Panc1 (cell line): ENCODE results near the gene SPECC1. TPM values are rescaled to one million over a fixed set of nuclear protein-coding genes. Genes with fewer than 3 reads are reported as not detected.
A peak's percentile ranks its signal among the peaks of the same experiment; 100 is the strongest.

ENCODE experiments used
- ATAC-seq: fragments of 200-7000 bp; cut with Tn5 transposase; 2 replicates; pipeline ENCODE4 v1.9.1; 2020; ENCODE audit warnings: mild to moderate bottlenecking, moderate library complexity
- BruUV-seq: library from RNA; stranded (reverse); fragments of 400-500 nt; replicated peaks from 2 replicates; lab custom pipeline; 2021; lab: Mats Ljungman, UMichigan
- CTCF ChIA-PET: fragments of 300-600 bp; sonication (Branson Sonifier 250); formaldehyde crosslinking; loops from one replicate; lab custom pipeline; 2022; ENCODE audit warnings: antibody characterized with exemption; lab: Charles Lee
- POLR2A ChIA-PET: fragments of 300-600 bp; sonication (Branson Sonifier 250); formaldehyde crosslinking; loops from one replicate; lab custom pipeline; 2022; ENCODE audit warnings: antibody characterized with exemption; lab: Charles Lee
- DNase-seq: peaks from one replicate; pipeline ENCODE4 v3.0.0-alpha.2; 2010; ENCODE audit warnings: low read depth, low spot score
- H3K27ac ChIP-seq: 2 replicates; pipeline ENCODE4 v1.5.1; 2011; ENCODE audit warnings: mild to moderate bottlenecking, low read length, inconsistent platforms
- H3K27me3 ChIP-seq: fragments of 200-500 bp; sonication (Bioruptor generic); 2 replicates; pipeline ENCODE4 v1.6.0; 2014; ENCODE audit warnings: low read length, inconsistent platforms; ENCODE audit not compliant: control insufficient read depth, insufficient read depth
- H3K36me3 ChIP-seq: fragments of 200-500 bp; sonication (Bioruptor generic); 2 replicates; pipeline ENCODE4 v1.5.1; 2014; ENCODE audit warnings: inconsistent platforms, mild to moderate bottlenecking, low read length, moderate library complexity; ENCODE audit not compliant: control insufficient read depth, insufficient read depth
- H3K4me1 ChIP-seq: 2 replicates; pipeline ENCODE4 v1.5.1; 2011; ENCODE audit warnings: inconsistent platforms, mild to moderate bottlenecking, low read length, moderate library complexity; ENCODE audit not compliant: control insufficient read depth, insufficient read depth
- H3K4me3 ChIP-seq, 2 experiments: 2 replicates each; pipeline ENCODE4 v1.5.1; 2011 to 2012; ENCODE audit warnings: low read depth in 2 of 2, low read length in 2 of 2, mild to moderate bottlenecking in 2 of 2, inconsistent platforms in 1 of 2, moderate library complexity in 1 of 2
- H3K9me3 ChIP-seq: fragments of 200-500 bp; sonication (Bioruptor generic); 2 replicates; pipeline ENCODE4 v1.5.1; 2014; ENCODE audit warnings: low read depth, mild to moderate bottlenecking, inconsistent platforms, low read length, moderate library complexity; ENCODE audit not compliant: control insufficient read depth, insufficient read depth
- POLR2AphosphoS5 ChIP-seq: IDR thresholded peaks from 2 replicates; pipeline ENCODE4 v1.6.1; 2012; ENCODE audit warnings: mild to moderate bottlenecking, low read depth, low read length, moderate library complexity
- REST ChIP-seq, 2 experiments: IDR thresholded peaks; 2 replicates each; pipeline ENCODE4 v1.6.1; 2011 to 2012; ENCODE audit warnings: low read depth in 2 of 2, control low read depth in 1 of 2, low read length in 1 of 2, mild to moderate bottlenecking in 1 of 2, moderate library complexity in 1 of 2; ENCODE audit not compliant: insufficient read depth in 1 of 2
- SIN3A ChIP-seq: IDR thresholded peaks from 2 replicates; pipeline ENCODE4 v1.6.1; 2012; ENCODE audit warnings: low read depth, mild to moderate bottlenecking, low read length, moderate library complexity, borderline replicate concordance; ENCODE audit not compliant: insufficient read depth
- TCF7L2 ChIP-seq: IDR thresholded peaks from 2 replicates; pipeline ENCODE4 v1.6.1; 2011; ENCODE audit warnings: mild to moderate bottlenecking, low read depth, low read length, inconsistent platforms
- in situ Hi-C: cut with HindIII; loops from 2 replicates; pipeline ENCODE4 v1.10.0; 2016; ENCODE audit warnings: low sequenced_read_pairs, low pct_unique_long_range_greater_than_20kb
- intact Hi-C: fragments of 100-400 bp; cut with micrococcal nuclease; formaldehyde crosslinking; loops from one replicate; pipeline ENCODE4 v1.10.0; 2022; ENCODE audit not compliant: unreplicated experiment
- total RNA-seq: library from RNA; stranded (reverse); gene quantifications from one replicate; pipeline ENCODE4 v1.2.1, GENCODE V29; 2021; ENCODE audit not compliant: unreplicated experiment
- TF ChIP-seq, protein P1 (sequence below): fragments of 450-650 bp; IDR thresholded peaks from 2 replicates; pipeline ENCODE4 v1.5.1; 2017; ENCODE audit warnings: mild to moderate bottlenecking

SPECC1 gene
- total RNA-seq, 1 experiment from 2014 or later = 80.8 TPM

- Histone ChIP-seq H3K36me3 (no peaks in the 10 kb centered on the region), H3K4me3 (peak overlapping the region in 1 of 2 experiments; percentile 6; a peak in 2 of 4 replicates), H3K27ac (peak overlapping the region; percentile 83), H3K4me1 (peaks cover 36% of the 10 kb centered on the region), H3K27me3 (no peaks in the 10 kb centered on the region), H3K9me3 (no peaks in the 10 kb centered on the region)
- intact Hi-C loops = no loop called here
- DNase-seq (no peak), ATAC-seq (peak; percentile 70)
- POLR2A ChIA-PET = interaction anchor here (0.6 kb wide), 1 partner anchor 13 kb away, joined by 3 read pairs; no protein-coding TSS in a partner anchor
- in situ Hi-C loops = no loop called here
- TF ChIP-seq POLR2AphosphoS5 = no peak
- no peak for TF ChIP-seq SIN3A
- no peak for TF ChIP-seq TCF7L2
- TF ChIP-seq, protein P1, sequence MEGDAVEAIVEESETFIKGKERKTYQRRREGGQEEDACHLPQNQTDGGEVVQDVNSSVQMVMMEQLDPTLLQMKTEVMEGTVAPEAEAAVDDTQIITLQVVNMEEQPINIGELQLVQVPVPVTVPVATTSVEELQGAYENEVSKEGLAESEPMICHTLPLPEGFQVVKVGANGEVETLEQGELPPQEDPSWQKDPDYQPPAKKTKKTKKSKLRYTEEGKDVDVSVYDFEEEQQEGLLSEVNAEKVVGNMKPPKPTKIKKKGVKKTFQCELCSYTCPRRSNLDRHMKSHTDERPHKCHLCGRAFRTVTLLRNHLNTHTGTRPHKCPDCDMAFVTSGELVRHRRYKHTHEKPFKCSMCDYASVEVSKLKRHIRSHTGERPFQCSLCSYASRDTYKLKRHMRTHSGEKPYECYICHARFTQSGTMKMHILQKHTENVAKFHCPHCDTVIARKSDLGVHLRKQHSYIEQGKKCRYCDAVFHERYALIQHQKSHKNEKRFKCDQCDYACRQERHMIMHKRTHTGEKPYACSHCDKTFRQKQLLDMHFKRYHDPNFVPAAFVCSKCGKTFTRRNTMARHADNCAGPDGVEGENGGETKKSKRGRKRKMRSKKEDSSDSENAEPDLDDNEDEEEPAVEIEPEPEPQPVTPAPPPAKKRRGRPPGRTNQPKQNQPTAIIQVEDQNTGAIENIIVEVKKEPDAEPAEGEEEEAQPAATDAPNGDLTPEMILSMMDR = no peak
- no peak for TF ChIP-seq REST (IDR thresholded peaks at IDR 0.05; ENCODE audit: insufficient read depth in 1 of 2, low read depth in 2 of 2, low read length in 1 of 2)
- no TSS peak for BruUV-seq
- CTCF ChIA-PET = no interaction called here
Observed at GRCh38 chr17:20073055-20073979, 64.2 kb downstream of the SPECC1 start.

DNA sequence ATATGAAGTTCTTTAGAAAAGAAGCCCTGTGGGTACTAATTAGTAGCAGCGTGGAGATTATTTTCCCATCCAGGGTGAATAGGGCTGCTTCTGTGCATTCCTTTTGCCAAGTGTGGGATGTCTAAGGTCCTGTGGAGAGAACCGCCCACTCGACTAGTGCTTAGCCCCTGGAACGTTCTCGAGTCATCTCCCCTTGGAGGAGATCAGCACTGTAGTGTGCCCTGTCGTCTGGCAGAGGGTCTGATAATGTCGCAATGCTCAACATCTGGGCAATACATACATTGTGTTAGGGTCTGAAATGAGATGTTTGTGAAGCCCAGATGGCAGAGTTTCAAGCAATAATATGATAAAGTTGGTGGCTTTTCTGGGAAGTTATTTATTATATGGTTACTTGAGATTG is 64.8 kb downstream of the SPECC1 start:
- Histone ChIP-seq H3K4me3 (peak overlapping the region in 1 of 2 experiments; percentile 6; a peak in 2 of 4 replicates), H3K4me1 (peaks cover 39% of the 10 kb centered on the region), H3K27me3 (no peaks in the 10 kb centered on the region), H3K36me3 (no peaks in the 10 kb centered on the region), H3K27ac (peak overlapping the region; percentile 83), H3K9me3 (no peaks in the 10 kb centered on the region)
- BruUV-seq = TSS peak; percentile 36
- ChIA-PET CTCF (no interaction called here), POLR2A (no interaction called here)
- TF ChIP-seq REST (IDR thresholded peaks at IDR 0.05; ENCODE audit: insufficient read depth in 1 of 2, low read depth in 2 of 2, low read length in 1 of 2) (no peak), TCF7L2 (no peak), POLR2AphosphoS5 (no peak), SIN3A (no peak)
- TF ChIP-seq, protein P1 = no peak
- intact Hi-C loops = no loop called here
- no peak for DNase-seq
- ATAC-seq = no peak
- in situ Hi-C loops = no loop called here
